Stimulated activated CD8-positive, alpha-beta memory T cell treated with anti-CD3 and anti-CD28 coated beads, Interleukin-7, amount 100 ng/mL, for 4 hours (primary cell): ENCODE measurements around the gene LUM.

Experiments
- DNase-seq, 2 donors: peaks; one replicate each; pipeline ENCODE4 v3.0.0-alpha.2; 2020; ENCODE audit warnings: low read depth in 2 of 2

The LUM gene

DNA sequence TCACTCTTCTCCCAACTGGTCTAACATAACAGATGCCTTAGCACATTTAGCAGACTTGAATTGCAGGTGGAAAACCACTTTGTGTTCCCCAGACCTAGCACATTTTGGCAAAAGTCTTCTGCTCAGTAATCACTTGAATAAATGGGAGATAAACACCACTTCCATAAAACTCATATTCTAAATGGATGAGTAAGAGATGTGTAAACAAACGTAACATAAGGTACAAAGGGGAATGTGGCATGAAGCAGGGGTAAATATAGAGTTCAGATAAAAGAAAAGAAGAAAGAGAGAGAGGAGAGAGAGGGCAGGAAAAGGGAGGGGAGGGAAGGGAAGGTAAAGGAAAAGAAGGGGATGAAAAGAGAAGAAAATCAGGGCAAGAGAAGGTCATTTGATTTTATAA lies 36.4 kb downstream of the LUM start:
- DNase-seq, result no peak

DNA sequence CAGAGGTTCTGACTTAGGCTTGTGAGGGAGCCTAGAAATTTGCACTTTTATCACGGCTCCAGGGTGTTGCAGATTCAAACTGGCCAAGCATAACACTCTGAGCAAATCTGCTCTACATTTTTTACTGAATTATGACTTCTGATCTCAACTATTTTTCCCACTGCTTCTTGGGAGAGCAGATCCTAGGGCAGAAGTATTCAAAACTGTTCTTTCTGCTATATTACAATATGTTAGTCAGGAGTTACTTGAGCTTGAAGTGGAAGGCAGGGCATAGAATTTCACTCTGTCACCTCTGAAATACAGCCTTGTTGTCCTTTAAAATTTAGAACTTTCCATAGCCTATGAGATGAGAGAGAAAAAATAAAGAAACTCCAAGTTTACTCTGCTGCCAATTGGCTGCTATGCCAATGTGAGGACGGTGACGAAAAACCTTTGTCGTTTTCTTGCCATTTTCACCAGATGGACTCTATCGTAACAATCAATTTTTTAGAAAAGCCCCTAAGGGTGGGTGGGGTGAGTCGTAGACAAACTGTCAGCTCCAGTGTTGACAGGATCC lies 37.1 kb downstream of the LUM start:
- DNase-seq, result no peak

DNA sequence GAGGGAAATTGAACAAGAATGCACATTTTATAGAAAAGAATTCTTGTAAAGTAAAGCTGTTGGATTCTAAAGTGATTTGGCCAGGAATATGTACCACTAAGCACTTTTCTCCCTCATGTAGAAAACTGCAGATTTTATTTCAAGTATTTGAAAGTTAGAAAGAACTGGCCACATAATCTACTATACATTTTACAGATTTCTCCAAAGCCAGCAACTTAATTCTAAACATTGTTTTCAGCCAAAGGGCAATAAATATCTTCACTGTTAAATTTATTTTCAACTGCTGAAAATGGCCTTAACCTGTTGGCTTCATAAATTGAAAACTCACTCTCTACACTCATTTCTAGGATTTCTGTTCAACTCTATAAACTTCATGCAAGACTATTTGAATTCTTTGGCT lies 37.9 kb downstream of the LUM start:
- no peak for DNase-seq

GRCh38 chr12:91072931-91073330 lies 38.4 kb downstream of the LUM start:
- DNase-seq, result no peak

- DNase-seq, result no peak
Measured at GRCh38 chr12:91070936-91071335, 40.4 kb downstream of the LUM start.

DNA sequence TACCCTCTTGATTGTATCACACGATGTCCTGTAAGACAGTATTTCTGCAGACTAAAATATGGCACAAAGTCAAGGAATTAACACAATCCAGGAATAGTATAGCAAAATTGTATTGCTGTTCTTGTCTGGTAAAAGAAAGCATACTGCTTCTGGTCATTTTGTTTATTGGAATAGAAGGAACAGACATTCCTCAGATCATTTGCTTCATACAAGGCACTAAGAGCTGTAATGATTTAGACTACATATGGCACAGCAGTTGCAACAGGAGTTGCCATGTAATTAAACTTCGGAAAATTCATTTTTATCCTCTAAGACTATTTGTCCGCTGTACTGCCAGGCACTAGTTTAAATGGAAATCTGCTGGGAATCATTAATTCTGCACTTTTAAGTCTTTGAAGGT lies 45.9 kb downstream of the LUM start:
- DNase-seq, result no peak

DNA sequence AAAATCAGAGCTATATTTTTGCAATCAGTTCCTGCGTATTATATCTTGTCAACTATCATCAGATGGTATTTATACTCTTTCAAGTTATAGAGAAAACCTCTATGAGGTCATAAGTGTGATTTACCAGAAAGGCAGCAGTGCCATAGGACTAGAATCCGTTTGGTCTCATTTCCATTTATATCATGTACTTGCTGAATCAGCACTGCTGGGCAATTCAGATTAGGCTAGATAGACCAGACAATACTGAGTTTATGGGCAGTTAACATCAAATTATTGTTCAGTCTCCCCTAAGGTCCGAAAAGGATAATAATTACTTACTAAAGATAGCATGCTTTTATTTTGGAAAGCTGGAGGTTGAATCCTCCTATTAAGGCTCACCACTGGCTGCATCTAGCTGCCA lies 46.7 kb downstream of the LUM start:
- DNase-seq, result no peak

DNA sequence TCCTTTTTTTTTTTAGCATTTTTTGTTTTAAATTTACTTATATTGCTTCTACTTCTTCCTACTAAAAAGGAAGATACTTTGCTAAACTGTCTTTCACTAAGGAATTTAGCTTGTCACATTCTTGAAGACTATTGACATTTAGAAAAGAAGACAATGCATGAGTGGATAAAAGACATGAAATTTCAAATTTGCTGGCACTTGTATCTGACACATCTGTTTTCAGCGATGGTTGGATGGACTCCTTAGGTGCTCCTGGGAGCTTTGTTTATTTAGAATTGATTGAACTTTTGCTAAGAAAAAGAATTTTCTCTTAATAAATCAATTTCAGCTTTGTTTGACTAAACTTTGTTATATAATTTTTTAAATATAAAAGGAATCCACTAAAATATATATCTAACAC lies 50.2 kb downstream of the LUM start:
- no peak for DNase-seq

DNA sequence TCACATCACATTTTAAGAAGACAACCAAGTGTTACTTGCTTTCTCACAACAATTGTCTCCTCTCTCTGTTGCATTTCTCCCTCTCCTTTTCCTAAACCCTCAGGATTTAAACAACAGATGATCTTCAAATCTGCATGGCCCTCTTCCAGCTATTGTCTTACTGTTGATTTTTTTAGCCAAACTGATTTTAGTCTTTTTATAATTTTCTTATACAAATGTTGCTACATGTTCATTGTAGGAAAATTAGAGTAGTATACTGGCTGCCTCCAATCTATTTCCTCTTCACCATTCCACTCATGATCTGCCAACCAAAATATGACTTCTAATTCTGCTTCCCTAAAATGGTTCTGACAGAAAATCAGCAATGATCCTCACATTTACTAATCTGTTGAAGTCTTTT lies 52.1 kb downstream of the LUM start:
- no peak for DNase-seq

DNA sequence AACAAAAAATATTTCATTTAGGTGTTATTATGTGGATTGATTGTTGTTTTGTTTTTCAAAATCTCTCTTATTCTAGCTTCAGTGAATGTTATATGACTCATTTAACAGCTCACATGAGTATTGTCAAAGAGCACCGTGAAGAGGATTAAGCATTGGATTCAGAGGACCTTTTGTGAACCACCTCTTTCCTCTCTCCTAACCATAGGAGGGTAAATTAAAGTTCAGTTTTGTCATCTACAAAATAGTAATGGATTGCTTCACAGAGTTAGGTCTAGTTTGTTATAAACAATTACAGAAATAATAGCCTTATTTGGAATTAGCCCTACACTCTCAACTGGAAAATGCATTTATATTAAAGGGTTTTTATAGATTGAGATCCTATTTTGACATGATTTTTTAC lies 52.5 kb downstream of the LUM start:
- no peak for DNase-seq

DNA sequence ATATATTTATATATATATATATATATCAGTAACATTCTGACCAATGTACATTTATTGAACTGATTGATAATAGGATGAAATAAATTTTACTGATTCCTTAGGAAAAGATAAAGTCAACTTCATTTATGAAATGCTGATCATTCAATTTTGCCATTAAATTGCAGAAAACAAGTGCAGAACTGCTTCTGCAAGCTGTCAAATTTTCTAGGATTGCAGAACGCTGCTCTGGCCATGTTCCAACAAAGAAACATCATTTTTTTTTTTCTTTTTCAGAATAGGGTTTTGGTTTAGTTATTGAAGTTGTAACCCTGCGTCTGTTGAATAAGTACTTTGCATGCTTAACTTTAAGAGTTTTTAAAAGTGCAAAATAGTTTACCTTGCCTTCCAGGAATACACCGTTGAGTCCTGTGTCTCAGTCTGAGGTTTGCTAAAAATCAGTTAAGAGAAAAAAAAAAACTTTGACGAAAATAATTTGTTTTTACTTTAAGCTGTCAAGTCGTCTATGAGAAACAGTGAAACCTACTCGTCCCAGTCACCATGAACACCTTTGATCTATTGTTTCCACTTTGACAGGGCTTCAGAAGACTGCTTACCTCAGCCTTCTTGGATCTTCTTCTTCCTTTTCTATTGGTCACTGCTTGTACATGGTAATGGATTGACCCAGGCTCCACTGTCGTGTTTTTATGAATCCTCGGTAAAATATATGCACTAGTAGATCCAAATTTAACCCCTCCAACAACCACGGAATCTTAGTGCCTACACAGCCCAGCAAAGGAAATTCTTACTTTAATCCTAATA lies 53.7 kb downstream of the LUM start, which contains the start of gene KERA:
Gene KERA (minus strand): TSS at position 657 of the 798 bp plus-strand sequence. CDS start 1,743 bp downstream, outside the sequence.
- no peak for DNase-seq

- no peak for DNase-seq
Measured at GRCh38 chr12:91056488-91056887, 54.8 kb downstream of the LUM start.

- DNase-seq, result no peak
Measured at GRCh38 chr12:91055976-91056375, 55.3 kb downstream of the LUM start.

DNA sequence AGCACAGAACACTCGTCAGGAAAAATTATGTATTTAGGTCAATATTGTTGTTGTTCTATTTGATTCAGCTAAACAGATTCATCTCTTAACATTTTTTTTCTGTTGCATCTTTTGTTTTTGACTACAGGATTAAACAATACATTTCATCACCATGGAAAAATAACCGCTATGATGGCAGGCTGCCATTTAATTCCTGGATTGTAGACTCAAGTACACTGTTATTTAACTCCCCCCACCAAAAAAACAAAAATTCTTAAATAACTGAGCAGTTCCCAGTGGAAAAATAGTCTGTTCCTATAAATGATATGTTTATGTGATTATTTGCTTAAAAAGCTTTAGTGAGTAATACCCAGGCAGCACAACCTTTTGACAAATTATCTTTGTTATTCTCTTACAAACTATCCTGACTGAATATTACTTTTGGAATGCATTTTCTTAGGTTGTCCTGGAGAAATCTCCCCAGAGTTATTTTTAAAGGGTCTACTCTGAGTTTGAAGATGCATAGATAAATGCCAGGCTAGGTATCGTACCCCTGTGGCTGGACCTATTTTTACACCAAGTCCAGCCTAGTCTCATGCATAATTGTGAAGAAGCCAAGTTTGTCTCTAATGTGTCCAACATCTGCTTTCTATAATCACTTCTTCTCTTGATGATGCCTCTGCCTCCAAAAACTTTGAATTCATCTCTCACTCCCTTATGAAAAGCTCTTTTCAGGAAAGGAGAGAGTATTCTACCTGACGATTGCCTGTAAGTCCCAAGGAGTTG lies 57.2 kb downstream of the LUM start:
- DNase-seq, result no peak
